Immature natural killer cell (primary cell): ENCODE results near the gene TMEM125. TPM values are rescaled to one million over a fixed set of nuclear protein-coding genes. Genes with fewer than 3 reads are reported as not detected.

Experiments
- DNase-seq, 3 donors: peaks; one replicate each; pipeline ENCODE4 v3.0.0; 2022; ENCODE audit warnings: mixed read lengths in 1 of 3
- H3K27ac Mint-ChIP-seq, 6 donors: one replicate each; pipeline ENCODE4 v1.8.0; 2020; ENCODE audit warnings: mixed read lengths in 6 of 6, mild to moderate bottlenecking in 5 of 6, inconsistent platforms in 4 of 6, moderate library complexity in 3 of 6
- H3K27me3 Mint-ChIP-seq, 3 donors: one replicate each; pipeline ENCODE4 v1.8.0; 2020 to 2021; ENCODE audit warnings: low read depth in 3 of 3, mild to moderate bottlenecking in 3 of 3, mixed read lengths in 3 of 3, moderate library complexity in 3 of 3, inconsistent platforms in 1 of 3
- H3K36me3 Mint-ChIP-seq, 3 donors: one replicate each; pipeline ENCODE4 v1.8.0; 2020; ENCODE audit warnings: mixed read lengths in 3 of 3, inconsistent platforms in 2 of 3, mild to moderate bottlenecking in 2 of 3
- H3K4me1 Mint-ChIP-seq, 2 donors: one replicate each; pipeline ENCODE4 v1.8.0; 2020; ENCODE audit warnings: inconsistent platforms in 2 of 2, mild to moderate bottlenecking in 2 of 2, mixed read lengths in 2 of 2, moderate library complexity in 1 of 2
- H3K4me3 Mint-ChIP-seq, 5 donors: one replicate each; pipeline ENCODE4 v1.8.0; 2020; ENCODE audit warnings: mild to moderate bottlenecking in 5 of 5, mixed read lengths in 5 of 5, inconsistent platforms in 3 of 5, moderate library complexity in 3 of 5
- H3K9me3 Mint-ChIP-seq, 6 donors: one replicate each; pipeline ENCODE4 v1.8.0; 2020; ENCODE audit warnings: mild to moderate bottlenecking in 6 of 6, mixed read lengths in 6 of 6, inconsistent platforms in 4 of 6, moderate library complexity in 3 of 6
- polyA plus RNA-seq, 3 donors: library from polyadenylated mRNA; unstranded; fragments of 300-500 nt; fragmentation: Illumina TruSeq; gene quantifications; one replicate each; pipeline ENCODE4 v1.2.3, GENCODE V29; 2021

TMEM125 gene
- polyA plus RNA-seq, 3 donors from 2014 or later: 0.53 to 3.7 TPM; not detected in 1

- Mint-ChIP-seq H3K4me3 (no peak overlapping the region), H3K9me3 (peaks cover under 1 to 7% (median 4%) of the 10 kb centered on the region in 6 donors), H3K27ac (no peak overlapping the region), H3K36me3 (peaks cover 7 to 10% (median 7%) of the 10 kb centered on the region in 3 donors), H3K27me3 (peaks cover 0 to 5% (median 0%) of the 10 kb centered on the region in 3 donors), H3K4me1 (peaks cover 0 to 5% of the 10 kb centered on the region in 2 donors)
- DNase-seq: no peak
Measured at GRCh38 chr1:43319766-43320165, 50.0 kb downstream of the TMEM125 start.

- H3K27me3 Mint-ChIP-seq: peaks cover 0 to 4% (median 0%) of the 10 kb centered on the region in 3 donors
- H3K27ac Mint-ChIP-seq: no peak overlapping the region
- DNase-seq: no peak
- peaks cover 6 to 18% (median 15%) of the 10 kb centered on the region in 6 donors for H3K9me3 Mint-ChIP-seq
- H3K4me1 Mint-ChIP-seq: peaks cover 0 to 7% of the 10 kb centered on the region in 2 donors
- H3K4me3 Mint-ChIP-seq: no peak overlapping the region
- peaks cover 16 to 20% (median 16%) of the 10 kb centered on the region in 3 donors for H3K36me3 Mint-ChIP-seq
Measured at GRCh38 chr1:43321331-43321891, 51.6 kb downstream of the TMEM125 start.

- Mint-ChIP-seq H3K9me3 (peaks cover 6 to 18% (median 16%) of the 10 kb centered on the region in 6 donors), H3K27me3 (peaks cover 0 to 4% (median 0%) of the 10 kb centered on the region in 3 donors), H3K36me3 (peaks cover 16 to 20% (median 16%) of the 10 kb centered on the region in 3 donors)
Measured at GRCh38 chr1:43322506-43322905, 52.7 kb downstream of the TMEM125 start.

More at GRCh38 chr1:43322506-43322905, 52.7 kb downstream of the TMEM125 start:
- Mint-ChIP-seq H3K27ac (no peak overlapping the region), H3K4me1 (peaks cover 0 to 7% of the 10 kb centered on the region in 2 donors), H3K4me3 (no peak overlapping the region)
- no peak for DNase-seq

Other genes with a start within 250 kb of the TMEM125 start
- 10 to 100 TPM; 52.8 to 61.7 (median 57.6) TPM for gene EBNA1BP2, start 97.7 kb upstream of the TMEM125 start, polyA plus RNA-seq
- not detected for gene CFAP57, start 97.7 kb upstream of the TMEM125 start, polyA plus RNA-seq
- gene C1orf210, start 15.6 kb downstream of the TMEM125 start, polyA plus RNA-seq: not detected
- gene TIE1, start 31.0 kb downstream of the TMEM125 start, polyA plus RNA-seq: 1 to 10 TPM; 8.8 to 9.2 (median 8.8) TPM
- under 1 TPM in 1 of 3 donors, not detected in 2; 0.57 TPM for gene MPL, start 67.8 kb downstream of the TMEM125 start, polyA plus RNA-seq
- 1 to 10 TPM in 2 of 3 donors, under 1 TPM in 1; 0.69 to 4.0 (median 3.0) TPM for gene CDC20, start 89.0 kb downstream of the TMEM125 start, polyA plus RNA-seq
- gene ELOVL1, start 98.0 kb downstream of the TMEM125 start, polyA plus RNA-seq: 100 to 1,000 TPM in 2 of 3 donors, 10 to 100 TPM in 1; 99.8 to 189 (median 113) TPM
- 10 to 100 TPM; 24.8 to 43.3 (median 31.4) TPM for gene MED8, start 119.8 kb downstream of the TMEM125 start, polyA plus RNA-seq
- 1 to 10 TPM; 3.4 to 8.3 (median 4.5) TPM for gene SZT2, start 119.9 kb downstream of the TMEM125 start, polyA plus RNA-seq
- gene HYI, start 183.9 kb downstream of the TMEM125 start, polyA plus RNA-seq: 1 to 10 TPM; 1.6 to 8.3 (median 4.5) TPM